Karpas-422 (cell line): ENCODE measurements around the gene FBXO44. TPM values are rescaled to one million over a fixed set of nuclear protein-coding genes. Genes with fewer than 3 reads are reported as not detected.

ENCODE experiments used
- DNase-seq: peaks from one replicate; pipeline ENCODE4 v3.0.0-alpha.2; 2015
- H2AFZ ChIP-seq: fragments of 200-600 bp; sonication (generic); 2 replicates; pipeline ENCODE4 v1.6.1; 2014; ENCODE audit warnings: antibody characterized with exemption, low read length, mixed read lengths
- H3K27ac ChIP-seq: fragments of 200-600 bp; sonication (generic); 2 replicates; pipeline ENCODE4 v1.5.1; 2014; ENCODE audit warnings: mild to moderate bottlenecking, low read length, moderate library complexity
- H3K27me3 ChIP-seq: fragments of 200-600 bp; sonication (generic); 2 replicates; pipeline ENCODE4 v1.6.1; 2014; ENCODE audit warnings: low read length, mixed read lengths
- H3K36me3 ChIP-seq: fragments of 200-600 bp; sonication (generic); 2 replicates; pipeline ENCODE4 v1.6.1; 2014; ENCODE audit warnings: low read length, mixed read lengths; ENCODE audit not compliant: insufficient read depth
- H3K4me1 ChIP-seq: fragments of 200-600 bp; sonication (generic); 2 replicates; pipeline ENCODE4 v1.6.1; 2014; ENCODE audit warnings: mild to moderate bottlenecking, low read length, mixed read lengths
- H3K4me2 ChIP-seq: fragments of 200-600 bp; sonication (generic); 2 replicates; pipeline ENCODE4 v1.6.1; 2014; ENCODE audit warnings: low read length, low read depth, mild to moderate bottlenecking; ENCODE audit not compliant: poor library complexity, severe bottlenecking
- H3K4me3 ChIP-seq: fragments of 200-600 bp; sonication (generic); 2 replicates; pipeline ENCODE4 v1.5.1; 2014; ENCODE audit warnings: mild to moderate bottlenecking, antibody characterized with exemption, low read length, mixed read lengths
- H3K79me2 ChIP-seq: fragments of 200-600 bp; sonication (generic); 2 replicates; pipeline ENCODE4 v1.6.1; 2014; ENCODE audit warnings: mild to moderate bottlenecking, low read length, mixed read lengths
- H3K9ac ChIP-seq: fragments of 200-600 bp; sonication (generic); 2 replicates; pipeline ENCODE4 v1.6.0; 2014; ENCODE audit warnings: low read length
- H3K9me2 ChIP-seq: fragments of 200-600 bp; sonication (generic), shearing (Covaris generic); replicated peaks from 2 replicates; pipeline ENCODE4 v1.6.0; 2014; ENCODE audit warnings: mild to moderate bottlenecking, low read length, moderate library complexity; ENCODE audit not compliant: insufficient read depth
- H3K9me3 ChIP-seq: fragments of 300-700, 200-600 bp; sonication (generic); 2 replicates; pipeline ENCODE4 v1.6.1; 2014; ENCODE audit warnings: low read length, mixed read lengths
- H4K20me1 ChIP-seq: fragments of 200-600 bp; sonication (generic); 2 replicates; pipeline ENCODE4 v1.6.1; 2014; ENCODE audit warnings: mild to moderate bottlenecking, antibody characterized with exemption, low read length, low read depth; ENCODE audit not compliant: insufficient read depth
- total RNA-seq: library from RNA; depleted of rRNA; stranded (reverse); fragments of >200 nt; shearing (Covaris generic); gene quantifications from 2 replicates; pipeline ENCODE4 v1.2.3, GENCODE V29; 2014; ENCODE audit warnings: low replicate concordance; rRNA removed

Gene FBXO44
- total RNA-seq, 1 experiment from 2014 or later: not detected

DNA sequence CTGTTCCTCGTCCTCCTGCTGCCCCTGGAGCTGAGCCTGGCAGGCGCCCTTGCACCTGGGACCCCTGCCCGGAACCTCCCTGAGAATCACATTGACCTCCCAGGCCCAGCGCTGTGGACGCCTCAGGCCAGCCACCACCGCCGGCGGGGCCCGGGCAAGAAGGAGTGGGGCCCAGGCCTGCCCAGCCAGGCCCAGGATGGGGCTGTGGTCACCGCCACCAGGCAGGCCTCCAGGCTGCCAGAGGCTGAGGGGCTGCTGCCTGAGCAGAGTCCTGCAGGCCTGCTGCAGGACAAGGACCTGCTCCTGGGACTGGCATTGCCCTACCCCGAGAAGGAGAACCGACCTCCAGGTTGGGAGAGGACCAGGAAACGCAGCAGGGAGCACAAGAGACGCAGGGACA, 51.6 kb downstream of the FBXO44 start:
- H3K27ac ChIP-seq: no peak overlapping the region
- no peak for DNase-seq
- H3K9ac ChIP-seq: no peak overlapping the region
- H3K9me3 ChIP-seq: no peaks in the 10 kb centered on the region
- no peaks in the 10 kb centered on the region for H4K20me1 ChIP-seq
- no peaks in the 10 kb centered on the region for H3K27me3 ChIP-seq
- H3K4me3 ChIP-seq: no peak overlapping the region
- H2AFZ ChIP-seq: no peak overlapping the region
- H3K79me2 ChIP-seq: no peaks in the 10 kb centered on the region
- no peaks in the 10 kb centered on the region for H3K9me2 ChIP-seq
- H3K4me2 ChIP-seq: no peak overlapping the region
- H3K4me1 ChIP-seq: no peaks in the 10 kb centered on the region
- H3K36me3 ChIP-seq: no peaks in the 10 kb centered on the region

DNA sequence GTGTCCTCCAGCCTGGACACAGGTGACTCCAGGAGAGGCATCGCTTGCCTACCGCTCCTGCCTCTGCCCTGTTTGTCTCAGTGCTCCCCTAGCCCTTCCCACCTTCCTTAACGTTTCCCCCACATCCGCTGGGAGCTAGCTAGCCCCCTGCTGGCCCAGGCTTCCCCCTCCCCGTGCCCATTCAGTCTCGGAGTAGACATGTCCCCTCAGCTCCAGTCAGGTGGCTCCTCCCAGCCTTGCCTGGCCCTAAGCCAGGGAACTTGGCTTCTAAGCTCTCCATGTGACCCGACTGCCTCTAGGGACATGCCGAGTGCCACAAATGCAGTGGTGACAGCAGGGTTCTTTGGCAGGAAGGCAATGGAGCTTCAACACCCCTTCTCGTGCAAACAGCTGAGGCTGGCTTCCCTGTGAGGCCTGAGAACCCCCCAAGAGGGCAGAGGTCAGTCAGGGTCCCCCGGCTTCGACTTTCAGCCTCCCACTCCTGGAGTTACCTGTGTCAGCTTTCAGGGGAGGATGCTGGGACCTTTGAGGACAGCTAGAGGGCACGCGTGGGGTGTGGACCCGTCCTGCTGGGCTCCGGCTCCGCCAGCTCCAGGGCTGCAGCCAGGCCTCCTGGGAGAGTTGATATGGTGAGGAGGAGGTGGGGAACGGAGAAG, 53.1 kb downstream of the FBXO44 start:
- no peak overlapping the region for H2AFZ ChIP-seq
- H3K79me2 ChIP-seq: no peaks in the 10 kb centered on the region
- H3K4me2 ChIP-seq: no peak overlapping the region
- no peaks in the 10 kb centered on the region for H4K20me1 ChIP-seq
- H3K9me3 ChIP-seq: no peaks in the 10 kb centered on the region
- H3K36me3 ChIP-seq: no peaks in the 10 kb centered on the region
- H3K4me3 ChIP-seq: no peak overlapping the region
- H3K9me2 ChIP-seq: no peaks in the 10 kb centered on the region
- no peak overlapping the region for H3K27ac ChIP-seq
- no peak overlapping the region for H3K9ac ChIP-seq
- no peaks in the 10 kb centered on the region for H3K4me1 ChIP-seq
- H3K27me3 ChIP-seq: no peaks in the 10 kb centered on the region
- peak; percentile 55 for DNase-seq

DNA sequence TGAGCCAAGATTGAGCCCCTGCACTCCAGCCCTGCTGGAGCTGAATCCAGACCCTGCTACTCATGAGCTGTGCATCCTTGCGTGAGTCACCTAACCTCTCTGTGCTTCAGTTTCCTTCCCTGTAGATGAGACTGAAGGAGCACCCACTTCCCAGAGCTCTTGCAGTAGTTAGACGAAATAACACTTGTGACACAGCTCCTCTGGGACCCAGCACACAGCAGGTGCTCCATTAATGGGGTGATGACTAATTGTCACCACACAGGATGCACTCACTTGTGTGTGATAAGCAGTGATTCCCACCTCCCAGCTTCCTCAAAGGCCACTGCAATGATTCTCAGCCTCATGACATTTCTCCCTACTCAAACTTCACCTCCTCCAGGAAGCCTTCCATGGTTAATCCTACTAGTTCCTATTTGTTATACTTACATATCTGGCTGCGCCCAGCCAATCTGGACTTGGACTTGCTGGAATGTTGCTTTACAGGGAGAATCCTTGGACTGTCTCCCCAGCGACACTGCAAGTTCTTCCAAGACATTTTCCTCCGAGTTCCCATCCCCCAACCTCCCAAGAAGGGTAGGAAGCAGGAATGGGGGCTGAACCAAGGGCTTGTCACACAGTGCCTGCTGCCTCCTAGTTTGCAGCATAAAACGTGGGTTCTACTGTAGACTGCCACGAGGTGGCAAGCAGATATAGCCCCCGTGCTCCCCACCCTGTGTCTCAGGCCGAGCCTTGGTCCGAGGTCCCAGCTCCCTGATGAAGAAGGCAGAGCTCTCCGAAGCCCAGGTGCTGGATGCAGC, 54.1 kb downstream of the FBXO44 start:
- Histone ChIP-seq H3K9me3 (no peaks in the 10 kb centered on the region), H2AFZ (no peak overlapping the region), H3K27me3 (no peaks in the 10 kb centered on the region), H3K9ac (no peak overlapping the region), H3K4me2 (no peak overlapping the region), H3K9me2 (no peaks in the 10 kb centered on the region), H3K79me2 (no peaks in the 10 kb centered on the region), H3K4me1 (no peaks in the 10 kb centered on the region), H4K20me1 (no peaks in the 10 kb centered on the region), H3K27ac (no peak overlapping the region), H3K36me3 (no peaks in the 10 kb centered on the region), H3K4me3 (no peak overlapping the region)
- no peak for DNase-seq

DNA sequence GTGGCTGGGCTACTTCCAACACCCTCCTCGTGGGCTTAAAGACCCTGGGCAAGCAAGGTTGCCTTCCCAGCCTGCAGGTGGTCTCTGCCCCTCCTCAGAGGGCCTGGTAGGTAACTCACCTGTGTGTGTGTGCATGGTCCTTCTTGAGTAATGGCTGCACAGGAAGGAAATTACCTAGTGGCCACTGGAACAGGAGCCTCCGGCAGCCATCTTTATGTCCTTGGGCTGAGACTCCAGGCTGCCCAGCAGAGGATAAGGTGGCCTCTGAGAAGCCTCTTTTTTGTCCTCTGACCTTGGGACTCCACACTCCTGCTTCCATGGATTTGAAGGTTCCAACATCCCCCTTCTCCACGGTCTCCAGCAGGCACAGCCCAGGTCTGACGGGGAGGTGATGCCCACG, 56.8 kb downstream of the FBXO44 start:
- Histone ChIP-seq H3K4me1 (no peaks in the 10 kb centered on the region), H3K9ac (no peak overlapping the region), H2AFZ (no peak overlapping the region), H3K27ac (no peak overlapping the region), H3K4me2 (no peak overlapping the region), H3K27me3 (no peaks in the 10 kb centered on the region), H3K9me3 (no peaks in the 10 kb centered on the region), H3K36me3 (no peaks in the 10 kb centered on the region), H4K20me1 (no peaks in the 10 kb centered on the region), H3K79me2 (no peaks in the 10 kb centered on the region), H3K4me3 (no peak overlapping the region), H3K9me2 (no peaks in the 10 kb centered on the region)
- DNase-seq: no peak

DNA sequence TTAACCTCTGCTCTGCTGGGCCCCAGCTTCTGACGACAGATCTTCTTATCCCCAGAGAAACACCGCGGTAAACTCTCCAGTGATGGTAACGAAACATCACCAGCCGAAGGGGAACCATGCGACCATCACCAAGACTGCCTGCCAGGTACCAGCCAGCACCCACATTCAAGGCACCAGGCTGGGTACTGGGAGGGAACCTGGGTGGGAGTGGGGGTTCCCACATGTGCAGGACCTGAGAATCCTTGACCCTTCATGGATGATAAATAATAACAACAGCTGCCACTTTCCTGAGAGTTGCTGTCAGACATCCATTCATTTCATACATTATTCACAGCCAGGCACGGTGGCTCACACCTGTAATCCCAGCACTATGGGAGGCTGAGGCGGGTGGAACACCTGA, 57.6 kb downstream of the FBXO44 start:
- H3K36me3 ChIP-seq: no peaks in the 10 kb centered on the region
- no peaks in the 10 kb centered on the region for H3K4me1 ChIP-seq
- DNase-seq: no peak
- H3K9me3 ChIP-seq: no peaks in the 10 kb centered on the region
- H3K79me2 ChIP-seq: no peaks in the 10 kb centered on the region
- H2AFZ ChIP-seq: no peak overlapping the region
- no peaks in the 10 kb centered on the region for H3K9me2 ChIP-seq
- no peak overlapping the region for H3K27ac ChIP-seq
- H3K4me2 ChIP-seq: no peak overlapping the region
- no peaks in the 10 kb centered on the region for H3K27me3 ChIP-seq
- H3K9ac ChIP-seq: no peak overlapping the region
- H3K4me3 ChIP-seq: no peak overlapping the region
- H4K20me1 ChIP-seq: no peaks in the 10 kb centered on the region

Other genes with a start within 250 kb of the FBXO44 start
- 0.04 and 0.25 TPM in 2 replicates for gene DISP3, start 175.7 kb upstream of the FBXO44 start, total RNA-seq
- not detected in 2 replicates for gene FBXO2, start 448 bp upstream of the FBXO44 start, total RNA-seq
- 0.25 and 0.60 TPM in 2 replicates for gene FBXO6, start 9.3 kb downstream of the FBXO44 start, total RNA-seq
- gene MAD2L2, start 26.3 kb downstream of the FBXO44 start, total RNA-seq: 89.3 and 117 TPM in 2 replicates
- not detected in 2 replicates for gene DRAXIN, start 36.8 kb downstream of the FBXO44 start, total RNA-seq
- gene AGTRAP, start 81.3 kb downstream of the FBXO44 start, total RNA-seq: 24.3 and 24.9 TPM in 2 replicates
- gene C1orf167, start 107.3 kb downstream of the FBXO44 start, total RNA-seq: not detected in 2 replicates
- gene MTHFR, start 151.1 kb downstream of the FBXO44 start, total RNA-seq: 32.5 and 57.0 TPM in 2 replicates
- gene CLCN6, start 151.3 kb downstream of the FBXO44 start, total RNA-seq: 20.0 and 22.0 TPM in 2 replicates
- not detected in 2 replicates for gene NPPA, start 192.9 kb downstream of the FBXO44 start, total RNA-seq
- not detected in 2 replicates for gene NPPB, start 204.1 kb downstream of the FBXO44 start, total RNA-seq